K562 (cell line): ENCODE data around the gene CDR2L. TPM values are rescaled to one million over a fixed set of nuclear protein-coding genes. Genes with fewer than 3 reads are reported as not detected.

ENCODE experiments used
- ATAC-seq: fragments of 200-7000 bp; cut with Tn5 transposase; 3 replicates; pipeline ENCODE4 v1.9.1; 2020; ENCODE audit warnings: moderate library complexity
- BruUV-seq: library from RNA; stranded (reverse); fragments of 400-500 nt; replicated peaks from 2 replicates; lab custom pipeline; 2021; lab: Mats Ljungman, UMichigan
- CTCF ChIA-PET: fragments of 300-600 bp; formaldehyde crosslinking; extraction: SDS; loops from one replicate; lab custom pipeline; 2021; ENCODE audit warnings: low intra/inter-chr PET ratio; lab: Yijun Ruan, JAX
- POLR2A ChIA-PET: fragments of 300-600, 350-650 bp; sonication (Branson Sonifier 250); formaldehyde crosslinking; extraction: SDS; loops from one replicate; lab custom pipeline; 2021; ENCODE audit warnings: antibody characterized with exemption, inconsistent platforms; lab: Yijun Ruan, JAX
- DNase-seq, 4 experiments: peaks; one replicate each; pipeline versions ENCODE4 v3.0.0 to v3.0.0-alpha.2; 2011 to 2018; ENCODE audit warnings: low spot score in 3 of 4, mixed read lengths in 3 of 4; ENCODE audit errors: extremely low read depth in 1 of 4
- FAIRE-seq: peaks from 2 replicates; lab custom pipeline; 2011; peaks lifted over from hg19 to GRCh38; lab: Jason Lieb, UNC
- H2AFZ ChIP-seq: 2 replicates; pipeline ENCODE4 v1.6.0; 2011; ENCODE audit warnings: low read depth, low read length, control low read depth, inconsistent platforms
- H3K27ac ChIP-seq: fragments of 200-600 bp; 3 replicates; pipeline ENCODE4 v1.8.0; 2011; ENCODE audit warnings: low read depth, mild to moderate bottlenecking, control low read depth, inconsistent platforms, low read length, moderate library complexity, mixed read lengths; ENCODE audit errors: extremely low read depth
- H3K27me3 ChIP-seq, 2 experiments: fragments of 300-600 bp in 1 of 2; 2 replicates in 1 of 2; 3 replicates in 1 of 2; pipeline versions ENCODE4 v1.6.0 to v1.8.0; 2011; ENCODE audit warnings: inconsistent platforms in 2 of 2, low read length in 2 of 2, mild to moderate bottlenecking in 1 of 2, mixed read lengths in 1 of 2, moderate library complexity in 1 of 2; ENCODE audit not compliant: control insufficient read depth in 2 of 2, insufficient read depth in 2 of 2
- H3K36me3 ChIP-seq: fragments of 300-600 bp; 3 replicates; pipeline ENCODE4 v1.8.0; 2011; ENCODE audit warnings: mild to moderate bottlenecking, low read length, inconsistent platforms; ENCODE audit not compliant: control insufficient read depth, insufficient read depth
- H3K4me1 ChIP-seq, 2 experiments: fragments of 200-600 bp in 1 of 2; replicated peaks in 1 of 2; 2 replicates in 1 of 2; 3 replicates in 1 of 2; pipeline versions ENCODE4 v1.5.1 to v1.8.0; 2011; ENCODE audit warnings: inconsistent platforms in 2 of 2, low read length in 2 of 2, mild to moderate bottlenecking in 1 of 2, mixed read lengths in 1 of 2, moderate library complexity in 1 of 2; ENCODE audit not compliant: control insufficient read depth in 2 of 2, insufficient read depth in 2 of 2
- H3K4me2 ChIP-seq: 2 replicates; pipeline ENCODE4 v1.6.1; 2011; ENCODE audit warnings: low read length, control low read depth, inconsistent platforms, mixed read lengths; ENCODE audit not compliant: insufficient read depth
- H3K4me3 ChIP-seq: fragments of 200-600 bp; sonication (generic), shearing (Covaris generic); 2 replicates; pipeline ENCODE4 v1.5.1; 2016; ENCODE audit warnings: control low read depth, inconsistent platforms
- H3K79me2 ChIP-seq: fragments of 200-600 bp; 3 replicates; pipeline ENCODE4 v1.8.0; 2011; ENCODE audit warnings: low read length, inconsistent platforms; ENCODE audit not compliant: control insufficient read depth, insufficient read depth
- H3K9ac ChIP-seq, 2 experiments: 2 replicates each; pipeline versions ENCODE4 v1.6.0 to v1.6.1; 2011; ENCODE audit warnings: low read depth in 2 of 2, low read length in 2 of 2, control low read depth in 1 of 2, inconsistent platforms in 1 of 2, mild to moderate bottlenecking in 1 of 2, mixed read lengths in 1 of 2; ENCODE audit not compliant: insufficient read depth in 1 of 2
- H3K9me1 ChIP-seq: one replicate; pipeline ENCODE4 v1.6.0; 2011; ENCODE audit warnings: inconsistent platforms, mild to moderate bottlenecking, low read length, moderate library complexity; ENCODE audit not compliant: control insufficient read depth, insufficient read depth
- H3K9me3 ChIP-seq: replicated peaks from 2 replicates; pipeline ENCODE4 v1.5.1; 2011; ENCODE audit warnings: low read depth, low read length, inconsistent platforms; ENCODE audit not compliant: control insufficient read depth, insufficient read depth
- H4K20me1 ChIP-seq: replicated peaks from 2 replicates; pipeline ENCODE4 v1.6.1; 2011; ENCODE audit warnings: low read length, inconsistent platforms, mixed read lengths; ENCODE audit not compliant: control insufficient read depth, insufficient read depth
- BDP1 ChIP-seq: IDR thresholded peaks from 3 replicates; pipeline ENCODE4 v1.6.1; 2011; ENCODE audit not compliant: insufficient read length, insufficient read depth
- BRF1 ChIP-seq: IDR thresholded peaks from 3 replicates; pipeline ENCODE4 v1.6.1; 2011; ENCODE audit warnings: borderline replicate concordance, mild to moderate bottlenecking; ENCODE audit not compliant: insufficient read length; ENCODE audit errors: extremely low read depth
- C11orf30 ChIP-seq: fragments of 450-650 bp; IDR thresholded peaks from 2 replicates; pipeline ENCODE4 v1.6.1; 2016; ENCODE audit warnings: low read depth, mild to moderate bottlenecking
- CC2D1A ChIP-seq: fragments of 450-650 bp; IDR thresholded peaks from 2 replicates; pipeline ENCODE4 v1.6.1; 2017; ENCODE audit warnings: mild to moderate bottlenecking
- CREBBP ChIP-seq: IDR thresholded peaks from one replicate; pipeline ENCODE4 v1.6.1; 2012; ENCODE audit warnings: low read depth, mild to moderate bottlenecking, control low read depth, inconsistent platforms, low read length
- ETV1 ChIP-seq: fragments of 450-650 bp; conservative IDR thresholded peaks from 2 replicates; pipeline ENCODE4 v1.6.1; 2016; ENCODE audit warnings: missing genetic modification characterization, control low read depth, low read depth, missing compliant biosample characterization
- FOXM1 ChIP-seq, 2 experiments: fragments of 450-650 bp in 1 of 2; sonication (generic) in 1 of 2; formaldehyde crosslinking in 1 of 2; IDR thresholded peaks; 2 replicates each; pipeline versions ENCODE4 v1.6.1 to v1.9.0; 2017 to 2022; ENCODE audit warnings: low read depth in 2 of 2, mild to moderate bottlenecking in 2 of 2, missing genetic modification reagents in 1 of 2, moderate library complexity in 1 of 2
- HDGF ChIP-seq: fragments of 450-650 bp; IDR thresholded peaks from 2 replicates; pipeline ENCODE4 v1.6.1; 2016
- HSF4 ChIP-seq: fragments of 250-450 bp; sonication (Bioruptor Pico); IDR thresholded peaks from 2 replicates; pipeline ENCODE4 v2.1.2; 2022; ENCODE audit warnings: mild to moderate bottlenecking, moderate library complexity, borderline replicate concordance
- KAT2B ChIP-seq: IDR thresholded peaks from one replicate; pipeline ENCODE4 v1.6.1; 2012; ENCODE audit warnings: low read depth, mild to moderate bottlenecking, control low read depth, inconsistent platforms, low read length, moderate library complexity
- MAFG ChIP-seq: fragments of 450-650 bp; conservative IDR thresholded peaks from 2 replicates; pipeline ENCODE4 v1.6.1; 2016; ENCODE audit warnings: missing genetic modification characterization, missing compliant biosample characterization
- MECOM ChIP-seq: fragments of 250-450 bp; sonication (Bioruptor Pico); IDR thresholded peaks from 2 replicates; pipeline ENCODE4 v1.8.0; 2022; ENCODE audit warnings: inconsistent platforms
- MIER1 ChIP-seq: fragments of 450-650 bp; IDR thresholded peaks from 2 replicates; pipeline ENCODE4 v1.6.1; 2016; ENCODE audit warnings: antibody characterized with exemption, mild to moderate bottlenecking, low read depth
- NELFE ChIP-seq: IDR thresholded peaks from 2 replicates; pipeline ENCODE4 v1.6.1; 2011; ENCODE audit warnings: mild to moderate bottlenecking; ENCODE audit not compliant: insufficient read depth, insufficient read length
- NEUROD1 ChIP-seq: fragments of 150-350 bp; IDR thresholded peaks from 2 replicates; pipeline ENCODE4 v1.6.1; 2014; ENCODE audit warnings: borderline replicate concordance, low read length, low read depth; ENCODE audit not compliant: partially characterized antibody
- POLR3A ChIP-seq: IDR thresholded peaks from 2 replicates; pipeline ENCODE4 v1.6.1; 2011; ENCODE audit warnings: borderline replicate concordance, mild to moderate bottlenecking, moderate library complexity; ENCODE audit not compliant: insufficient read length, insufficient read depth; ENCODE audit errors: extremely low read depth
- RBFOX2 ChIP-seq: fragments of 200-400 bp; formaldehyde crosslinking; IDR thresholded peaks from 2 replicates; pipeline ENCODE4 v1.6.1; 2017; ENCODE audit warnings: low read depth, mild to moderate bottlenecking, low read length, moderate library complexity
- SMAD2 ChIP-seq: fragments of 150-350 bp; IDR thresholded peaks from 2 replicates; pipeline ENCODE4 v1.6.1; 2014; ENCODE audit warnings: low read depth, mild to moderate bottlenecking, low read length
- TARDBP ChIP-seq: fragments of 450-650 bp; IDR thresholded peaks from 2 replicates; pipeline ENCODE4 v1.6.1; 2016
- ZNF592 ChIP-seq: fragments of 450-650 bp; IDR thresholded peaks from 2 replicates; pipeline ENCODE4 v1.6.1; 2017; ENCODE audit warnings: antibody characterized with exemption, mild to moderate bottlenecking
- WGBS: fragments of 100-300 bp; shearing (Covaris generic); methylation state at CpG from one replicate; pipeline ENCODE4 v1.1.6; 2016; ENCODE audit warnings: low coverage, mixed read lengths; ENCODE audit not compliant: insufficient coverage; ENCODE audit errors: missing lambda C conversion rate; 5-methylcytosine and 5-hydroxymethylcytosine counted together
- in situ Hi-C: fragments of 300-500 bp; cut with MboI; formaldehyde crosslinking; loops from 4 replicates; pipeline ENCODE4 v1.15.0; 2018; ENCODE audit warnings: inconsistent platforms, mixed read lengths
- intact Hi-C: fragments of 100-400 bp; cut with micrococcal nuclease; formaldehyde crosslinking; loops from 2 replicates; pipeline ENCODE4 v1.14.2; 2022
- polyA plus RNA-seq, 8 experiments: library from polyadenylated mRNA; depleted of rRNA in 4 of 8; stranded (reverse) in 5 of 8; unstranded in 3 of 8; fragments of >200 nt; fragmentation: Nextera tagmentation in 2 of 8; fragmentation: Illumina TruSeq in 1 of 8; extraction: Ambion mirVana in 2 of 8; extraction: Trizol in 1 of 8; gene quantifications; 2 replicates each; pipeline versions ENCODE4 v1.2.1 to v1.2.3, GENCODE V29; 2011 to 2014; ENCODE audit warnings: inconsistent platforms in 1 of 8, missing spikeins in 1 of 8
- total RNA-seq, 7 experiments: library from RNA; depleted of rRNA in 6 of 7; stranded (reverse); fragments of >200 nt in 6 of 7; fragmentation: Illumina TruSeq in 2 of 7; extraction: Trizol in 2 of 7; gene quantifications; 2 replicates each; pipeline versions ENCODE4 v1.2.1 to v1.2.3, GENCODE V29; 2011 to 2021; ENCODE audit warnings: low replicate concordance in 1 of 7

Gene CDR2L
- total and polyA plus RNA-seq, 9 of the 15 experiments (the other 6 are each of a cell fraction or from before 2014, with no cell fraction given) = 2.7 to 16.0 (median 7.3) TPM

DNA sequence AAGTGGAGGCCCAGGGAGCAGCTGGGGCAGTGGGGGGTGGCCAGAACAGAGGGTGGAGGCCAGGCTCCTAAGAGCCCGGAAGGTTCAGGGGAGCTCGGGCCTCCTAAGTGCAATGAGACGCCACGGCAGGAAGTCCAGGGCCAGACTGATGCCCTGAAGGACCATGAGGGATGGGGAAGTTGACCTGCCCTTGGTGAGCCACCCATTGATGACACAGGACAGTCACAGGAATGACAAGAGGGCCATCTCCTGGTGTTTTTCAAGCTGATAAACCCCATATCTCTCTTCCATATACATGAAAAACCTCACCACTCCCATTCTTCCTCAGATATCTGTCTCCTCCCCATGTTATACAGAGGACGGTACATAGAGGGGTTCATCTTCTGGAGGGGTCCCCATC, 19.2 kb downstream of the CDR2L start (continued):
- TF ChIP-seq ZNF592 (no peak), ETV1 (tag) (0 out of 2 replicates have a peak, but pooled peaks have one; percentile 12), MECOM (peak; percentile 66; the same call in 1 of the 2 replicates), CC2D1A (peak; percentile 72)

DNA sequence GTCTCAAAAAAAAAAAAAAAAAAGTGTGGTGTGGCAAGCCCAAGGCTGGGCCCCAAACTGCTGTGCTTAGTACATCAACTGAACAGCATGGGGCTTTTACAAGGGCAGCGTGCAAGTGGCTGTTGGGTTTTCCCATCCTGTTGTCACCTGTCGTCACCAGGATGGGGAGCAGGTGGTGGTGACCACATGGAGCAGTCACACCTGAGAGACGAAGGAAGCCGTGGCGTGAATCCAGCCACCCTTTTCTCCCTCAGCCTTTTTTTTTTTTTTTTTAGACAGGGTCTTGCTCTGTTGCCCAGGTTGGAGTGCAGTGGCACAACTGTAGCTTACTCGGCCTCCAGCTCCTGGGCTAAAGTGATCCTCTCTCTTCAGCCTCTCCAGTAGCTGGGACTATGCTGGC, 20.9 kb downstream of the CDR2L start:
- ATAC-seq (no peak), FAIRE-seq (no peak), DNase-seq (no peak)
- H3K36me3 ChIP-seq = peaks cover 3% of the 10 kb centered on the region; the same call in 1 of the 3 replicates
- H3K4me1 ChIP-seq = peaks cover 14 to 28% of the 10 kb centered on the region in 2 experiments; a peak in 4 of 5 replicates
- ChIA-PET CTCF (interaction anchor here (0.6 kb wide), 1 partner anchor 473 kb away, joined by 3 read pairs; no protein-coding TSS in a partner anchor), POLR2A (interaction anchor here (0.6 to 2.0 kb wide), 4 partner anchors 16 to 240 kb away, joined by 3 to 6 read pairs (median 4); no protein-coding TSS in a partner anchor)
- H2AFZ ChIP-seq = no peak overlapping the region
- no peaks in the 10 kb centered on the region for H3K27me3 ChIP-seq
- H3K4me3 ChIP-seq = no peak overlapping the region
- peaks cover 3% of the 10 kb centered on the region for H3K9me1 ChIP-seq
- no peak overlapping the region for H3K9ac ChIP-seq
- in situ Hi-C loops = no loop called here
- H3K9me3 ChIP-seq = no peaks in the 10 kb centered on the region
- WGBS = 43% methylated on average over 5 of the region's 6 CpGs
- no TSS peak for BruUV-seq
- intact Hi-C loops = loop anchor here (10.0 kb wide), 1 partner anchor 84 kb away; the partner anchor contains the start of genes OTOP2 and USH1G
- H3K79me2 ChIP-seq = peaks cover 9% of the 10 kb centered on the region
- H4K20me1 ChIP-seq = no peaks in the 10 kb centered on the region
- H3K27ac ChIP-seq = no peak overlapping the region
- no peak overlapping the region for H3K4me2 ChIP-seq
- TF ChIP-seq C11orf30 = no peak
- TF ChIP-seq TARDBP = no peak
- no peak for TF ChIP-seq NEUROD1
- TF ChIP-seq FOXM1 (IDR thresholded peaks at IDR 0.05; ENCODE audit: low read depth) = no peak
- no peak for TF ChIP-seq FOXM1 (CRISPR knock-in tag; IDR thresholded peaks at IDR 0.05; ENCODE audit: low read depth)
- no peak for TF ChIP-seq KAT2B
- no peak for TF ChIP-seq MIER1
- TF ChIP-seq RBFOX2 = no peak
- TF ChIP-seq MAFG = no peak
- TF ChIP-seq HSF4 (CRISPR knock-in tag) = no peak
- no peak for TF ChIP-seq NELFE
- no peak for TF ChIP-seq POLR3A
- no peak for TF ChIP-seq BDP1
- TF ChIP-seq SMAD2 = no peak
- TF ChIP-seq BRF1 = no peak
- TF ChIP-seq HDGF = no peak
- TF ChIP-seq CREBBP = no peak
